NCI-H2081 (cell line): ENCODE data around the gene C17orf67.
A peak's percentile ranks its signal among the peaks of the same experiment; 100 is the strongest.

Experiments used
- DNase-seq, 2 experiments: peaks; one replicate each; lab custom pipeline; 2025; lab: John Stamatoyannopoulos, UW

The C17orf67 gene

GRCh38 chr17:56833057-56833808 is 487 bp downstream of the C17orf67 start:
- DNase-seq: peak; percentile 81 to 89

- DNase-seq: no peak
Measured at GRCh38 chr17:56832446-56832845, 1.3 kb downstream of the C17orf67 start.

GRCh38 chr17:56831369-56832095 is 2.2 kb downstream of the C17orf67 start:
- no peak for DNase-seq

- DNase-seq: no peak
Measured at GRCh38 chr17:56830726-56831368, 2.9 kb downstream of the C17orf67 start.

- DNase-seq: no peak
Measured at GRCh38 chr17:56826611-56827414, 6.9 kb downstream of the C17orf67 start.

GRCh38 chr17:56824503-56824902 is 9.2 kb downstream of the C17orf67 start:
- no peak for DNase-seq

- no peak for DNase-seq
Measured at GRCh38 chr17:56823848-56824247, 9.9 kb downstream of the C17orf67 start.

GRCh38 chr17:56822725-56823124 is 11.0 kb downstream of the C17orf67 start:
- no peak for DNase-seq

GRCh38 chr17:56821847-56822534 is 11.7 kb downstream of the C17orf67 start:
- no peak for DNase-seq

GRCh38 chr17:56820207-56820606 is 13.5 kb downstream of the C17orf67 start:
- DNase-seq: no peak

GRCh38 chr17:56819431-56820145 is 14.1 kb downstream of the C17orf67 start:
- DNase-seq: peak; percentile 72 to 83

- no peak for DNase-seq
Measured at GRCh38 chr17:56819030-56819429, 14.7 kb downstream of the C17orf67 start.

- DNase-seq: no peak
Measured at GRCh38 chr17:56817066-56817465, 16.7 kb downstream of the C17orf67 start.

GRCh38 chr17:56815711-56816110 is 18.0 kb downstream of the C17orf67 start:
- no peak for DNase-seq

- no peak for DNase-seq
Measured at GRCh38 chr17:56812901-56813388, 20.8 kb downstream of the C17orf67 start.

- DNase-seq: no peak
Measured at GRCh38 chr17:56810891-56811775, 22.6 kb downstream of the C17orf67 start.

- DNase-seq: no peak
Measured at GRCh38 chr17:56810343-56810742, 23.4 kb downstream of the C17orf67 start.

- DNase-seq: no peak
Measured at GRCh38 chr17:56809820-56810179, 23.9 kb downstream of the C17orf67 start.

- DNase-seq: no peak
Measured at GRCh38 chr17:56809106-56809819, 24.5 kb downstream of the C17orf67 start.
